Activated CD4-positive, alpha-beta T cell treated with anti-CD3 and anti-CD28 coated beads for 4 hours (primary cell): ENCODE results near the gene UMODL1.

Experiments used
- DNase-seq, 2 donors: peaks; one replicate each; pipeline ENCODE4 v3.0.0-alpha.2; 2020

Gene UMODL1

GRCh38 chr21:42080788-42081083 is 9.6 kb downstream of the UMODL1 start:
- DNase-seq, result no peak

DNA sequence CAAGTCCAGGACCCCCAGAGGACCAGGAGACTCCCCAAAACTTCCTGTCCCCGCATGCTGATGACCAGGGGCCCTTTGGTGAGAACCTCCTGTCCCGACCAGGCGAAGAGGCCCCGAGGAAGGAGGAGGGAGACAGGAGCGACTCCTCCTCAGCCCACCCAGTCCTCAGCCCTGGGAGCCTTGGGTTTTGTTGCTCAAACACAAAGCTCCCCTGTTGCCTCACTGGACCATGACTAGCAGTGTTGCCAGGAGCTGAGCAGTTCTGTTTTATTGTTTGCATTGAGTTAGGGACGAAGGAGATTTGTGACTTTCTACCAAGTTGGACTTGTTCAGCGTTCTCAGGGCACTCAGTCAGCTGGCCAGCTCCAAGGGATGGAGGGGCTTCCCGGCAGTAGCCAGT is 10.0 kb downstream of the UMODL1 start:
- DNase-seq, result no peak

DNA sequence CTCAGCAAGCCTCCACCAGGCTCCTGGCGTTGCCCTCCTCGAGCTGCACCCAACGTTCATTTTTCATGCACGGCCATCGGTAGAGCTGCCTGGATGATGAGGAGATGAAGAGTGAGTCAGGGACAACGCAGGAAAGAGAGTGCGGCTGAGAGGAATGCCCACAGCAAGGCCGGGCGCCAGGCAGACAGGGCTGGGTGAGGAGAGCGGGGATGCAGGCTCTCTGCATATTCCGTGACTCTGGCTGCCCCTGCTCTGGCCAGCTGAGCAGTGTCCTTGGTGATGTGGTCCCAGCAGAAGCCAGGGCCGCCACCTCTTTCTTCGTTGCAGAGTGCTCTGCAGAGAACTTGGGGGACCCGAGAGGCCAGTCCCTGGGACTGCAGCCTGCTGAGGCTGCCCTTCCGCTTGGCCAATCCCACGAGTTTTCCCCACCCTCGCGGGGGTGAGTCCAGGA is 10.8 kb downstream of the UMODL1 start:
- no peak for DNase-seq

DNA sequence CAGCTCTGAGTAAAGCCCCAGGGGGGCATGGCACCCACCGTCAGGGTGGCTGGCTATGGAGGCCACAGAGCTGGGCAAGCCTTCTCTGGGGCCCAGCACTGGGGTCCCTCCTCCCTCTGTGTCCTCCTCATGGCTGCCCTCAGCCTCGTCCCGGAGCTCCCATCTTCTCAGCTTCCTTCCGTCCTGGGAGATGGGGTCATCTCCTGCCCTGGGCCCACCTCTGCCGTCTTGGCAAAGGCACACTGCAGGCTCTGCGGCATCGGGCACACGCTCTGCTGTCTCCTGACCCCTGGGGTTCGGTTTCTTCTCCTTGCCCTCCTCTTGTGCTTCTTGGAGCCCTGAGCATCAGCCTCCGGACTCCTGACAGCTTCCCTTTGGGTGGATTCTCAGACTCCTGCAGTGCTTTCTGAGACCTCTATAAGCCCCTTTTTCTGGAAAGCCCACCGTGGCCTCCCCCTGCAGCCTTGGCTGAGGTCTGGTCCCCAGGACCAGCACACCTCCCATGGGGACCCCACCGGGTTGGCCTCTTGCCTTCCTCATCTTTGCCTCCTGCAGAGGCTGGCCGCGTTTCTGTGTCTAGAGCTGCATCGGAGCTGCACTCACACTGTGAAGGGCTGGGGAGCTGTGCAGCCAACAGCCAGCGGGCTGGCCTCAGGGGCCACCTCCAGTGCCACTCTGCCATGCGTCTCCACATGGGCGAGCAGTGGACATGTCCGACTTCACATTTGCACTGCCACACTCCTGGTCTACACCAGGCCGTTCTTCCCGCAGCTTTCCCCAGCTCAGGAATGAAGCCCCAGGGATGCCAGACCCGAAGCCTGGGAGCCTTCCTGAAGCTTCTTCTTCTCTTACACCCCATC is 11.6 kb downstream of the UMODL1 start:
- no peak for DNase-seq

DNA sequence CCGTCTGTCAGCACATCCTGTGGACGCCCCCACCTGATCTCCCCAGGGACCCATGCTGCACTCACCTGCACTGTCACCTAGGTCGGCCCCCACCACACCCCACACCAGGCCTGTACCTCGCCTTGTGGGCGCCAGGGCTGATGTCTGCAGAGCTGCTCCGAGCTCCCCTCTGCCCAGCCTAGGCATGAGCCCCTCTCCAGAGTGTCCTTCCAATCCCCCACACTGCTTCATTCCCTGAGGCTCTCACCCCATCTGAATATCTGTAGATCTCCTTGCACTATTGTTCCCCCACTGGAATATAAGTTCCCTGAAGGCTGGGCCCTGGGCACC is 12.2 kb downstream of the UMODL1 start:
- DNase-seq, result no peak

DNA sequence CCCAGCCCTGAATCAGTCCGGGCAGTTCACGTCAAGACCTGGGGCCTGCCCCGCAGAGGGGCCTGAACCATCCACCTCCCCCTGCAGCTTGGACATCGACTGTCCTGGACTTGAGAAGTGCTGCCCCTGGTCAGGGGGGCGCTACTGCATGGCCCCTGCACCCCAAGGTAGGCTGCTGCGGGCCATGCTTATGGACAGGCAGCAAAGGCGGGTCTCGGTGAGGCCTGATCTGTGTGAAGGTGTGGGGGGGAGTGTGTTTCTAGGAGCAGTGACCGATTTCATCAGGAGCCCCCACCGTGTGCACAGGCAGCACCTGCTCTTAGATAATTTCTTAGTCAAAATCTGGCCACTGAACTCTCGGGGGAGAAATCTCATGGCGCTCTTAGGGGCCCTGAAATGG is 13.0 kb downstream of the UMODL1 start:
- no peak for DNase-seq

DNA sequence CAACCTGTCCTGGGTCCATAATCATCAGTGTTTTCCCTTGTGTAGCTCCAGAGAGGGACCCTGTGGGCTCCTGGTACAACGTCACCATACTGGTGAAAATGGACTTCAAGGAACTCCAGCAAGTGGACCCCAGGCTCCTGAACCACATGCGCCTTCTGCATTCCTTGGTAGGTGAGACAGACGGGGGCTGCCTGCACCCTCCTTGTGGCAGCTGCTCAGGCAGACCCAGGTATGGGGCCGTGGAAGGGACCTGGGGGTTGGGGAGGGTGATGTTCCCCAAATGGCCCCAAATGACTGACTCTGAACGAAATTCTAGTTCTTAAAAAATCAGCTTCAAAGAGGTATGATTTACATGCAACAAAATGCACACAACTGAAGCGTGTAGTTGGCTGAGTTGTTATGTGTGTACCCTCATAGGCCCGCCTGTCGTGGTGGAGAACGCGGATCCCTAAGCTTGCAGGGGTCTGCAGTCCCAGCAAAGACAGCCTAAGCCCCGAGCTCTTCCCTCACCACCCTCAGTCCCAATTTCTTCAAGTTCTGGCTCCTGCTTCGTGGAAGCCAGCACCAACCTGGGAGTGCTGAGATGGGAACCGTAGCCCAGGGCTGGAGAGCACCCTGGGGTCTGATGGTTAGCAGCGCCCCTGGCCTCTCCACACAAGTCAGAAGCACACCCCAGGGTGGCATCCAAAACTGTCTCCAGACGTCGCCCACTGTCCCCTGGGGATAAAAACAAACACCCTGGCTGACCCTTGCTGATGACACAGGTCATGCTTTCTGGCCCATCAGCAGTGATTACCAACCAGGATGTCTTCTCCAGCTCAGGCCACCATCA is 14.3 kb downstream of the UMODL1 start:
- no peak for DNase-seq

GRCh38 chr21:42086969-42087368 is 15.9 kb downstream of the UMODL1 start:
- no peak for DNase-seq

GRCh38 chr21:42088148-42088547 is 17.0 kb downstream of the UMODL1 start:
- DNase-seq, result no peak

DNA sequence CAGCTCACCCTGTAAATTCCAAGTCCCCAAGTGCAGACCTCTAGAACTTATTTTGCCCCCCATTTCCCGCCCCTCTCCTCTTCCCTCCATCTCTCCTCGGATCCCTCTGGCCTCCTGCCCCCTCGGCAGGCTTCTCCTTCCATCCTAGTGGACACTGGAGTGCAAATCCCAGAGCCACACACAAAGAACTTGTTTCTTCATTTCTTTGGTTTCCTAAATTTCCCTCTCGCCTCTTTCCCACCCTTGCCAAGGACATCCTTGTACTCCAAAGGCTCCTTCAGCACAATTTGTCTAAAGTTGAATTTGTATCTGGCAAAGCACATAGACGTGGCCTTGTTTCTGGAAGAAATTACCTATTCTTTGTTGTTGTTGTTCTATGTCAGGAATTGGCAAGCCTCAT is 17.5 kb downstream of the UMODL1 start:
- no peak for DNase-seq

DNA sequence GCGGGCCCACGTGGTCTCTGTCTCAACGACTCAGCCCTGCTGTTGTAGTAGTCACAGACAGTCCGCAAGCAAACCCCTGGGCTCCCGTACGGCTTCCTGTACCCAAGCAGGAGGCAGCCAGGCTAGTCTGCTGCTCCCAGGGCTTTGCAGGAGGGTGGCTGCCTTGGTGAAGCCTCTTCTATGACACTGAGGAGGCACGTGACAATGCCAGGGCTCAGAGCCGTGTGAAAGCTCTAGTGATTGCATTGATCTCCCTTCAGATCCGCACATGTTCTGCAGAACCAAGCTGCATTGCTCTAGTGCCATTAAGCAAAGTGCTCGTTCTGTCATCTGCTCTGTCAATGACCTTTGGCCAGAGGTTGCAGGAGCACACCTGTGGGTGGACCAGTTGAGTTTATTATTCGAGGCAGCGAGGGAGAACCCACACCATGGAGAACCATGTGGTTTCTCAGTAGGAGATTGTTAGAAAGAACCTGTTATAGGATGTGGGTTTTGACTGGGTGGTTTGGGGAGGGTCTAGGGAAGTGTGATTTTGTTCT is 18.0 kb downstream of the UMODL1 start:
- DNase-seq, result no peak

DNA sequence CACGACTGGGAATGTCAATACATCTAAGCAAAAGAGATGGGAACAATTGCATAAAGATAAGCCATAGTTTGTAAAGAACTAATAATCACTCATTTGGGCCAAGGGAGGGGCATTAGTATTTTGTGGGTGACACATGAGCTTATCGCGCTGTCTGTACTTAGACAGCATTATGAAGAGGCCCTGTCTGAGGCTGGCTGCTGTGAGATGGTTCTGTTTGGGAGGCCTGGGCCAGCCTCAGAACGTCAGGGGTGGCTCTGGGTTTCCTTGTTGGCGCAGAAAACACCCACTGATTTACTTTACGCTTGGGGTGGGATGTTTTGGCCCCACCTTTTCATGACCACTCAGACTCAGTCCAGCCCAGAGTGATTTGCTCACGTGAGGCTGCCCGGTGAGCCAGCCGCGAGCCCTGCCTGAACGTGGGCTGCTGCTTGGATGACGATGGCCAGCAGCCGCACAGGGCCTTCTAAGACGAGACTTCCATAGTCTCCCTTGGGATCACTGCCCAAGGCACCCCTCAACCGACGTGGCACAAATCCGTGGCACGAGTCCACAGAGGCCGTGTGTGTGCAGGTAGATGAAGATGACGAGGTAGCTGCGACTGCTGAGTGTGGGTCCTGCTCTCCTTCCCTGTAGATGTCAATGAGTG is 18.7 kb downstream of the UMODL1 start:
- DNase-seq, result no peak

GRCh38 chr21:42091899-42092508 is 20.9 kb downstream of the UMODL1 start:
- no peak for DNase-seq

DNA sequence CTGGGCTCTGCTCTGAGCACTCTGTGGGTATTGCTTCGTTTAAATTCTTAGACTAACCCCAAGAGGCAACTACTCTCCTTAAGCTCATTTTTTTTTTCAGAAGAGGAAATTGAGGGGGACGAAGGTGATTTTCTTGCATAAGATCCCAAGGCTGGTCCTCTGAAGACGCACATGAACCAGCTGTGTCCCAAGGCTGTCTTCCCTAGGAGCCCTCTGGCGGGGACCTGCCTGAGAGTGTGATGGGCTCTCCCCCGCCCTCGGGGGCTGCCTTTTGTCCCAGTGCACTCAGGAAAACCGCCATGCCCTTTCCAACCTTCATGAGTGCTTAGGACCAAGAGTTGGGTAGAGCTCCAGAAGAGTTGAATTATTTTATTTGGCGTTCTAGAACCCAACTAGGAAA is 21.7 kb downstream of the UMODL1 start:
- no peak for DNase-seq

DNA sequence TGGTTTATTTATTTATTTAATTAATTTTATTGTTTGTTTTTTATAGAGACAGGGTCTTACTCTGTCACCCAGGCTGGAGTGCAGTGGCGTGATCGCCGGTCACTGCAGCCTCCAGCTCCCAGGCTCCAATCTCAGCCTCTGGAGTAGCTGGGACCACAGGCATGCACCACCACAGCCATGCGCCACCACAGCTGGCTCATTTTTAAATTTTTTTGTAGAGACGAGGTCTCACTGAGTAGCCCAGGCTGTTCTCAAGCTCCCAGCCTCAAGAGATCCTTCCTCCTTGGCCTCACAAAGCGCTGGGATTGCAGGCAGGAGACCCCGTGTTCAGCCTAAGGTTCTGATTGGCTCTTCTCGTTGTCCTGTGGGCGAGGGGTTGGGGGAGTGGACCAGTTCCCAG is 22.1 kb downstream of the UMODL1 start:
- DNase-seq, result no peak

GRCh38 chr21:42093991-42094421 is 22.9 kb downstream of the UMODL1 start:
- no peak for DNase-seq

GRCh38 chr21:42094811-42095210 is 23.7 kb downstream of the UMODL1 start:
- DNase-seq, result no peak

- DNase-seq, result no peak
These were observed 24.5 kb downstream of the UMODL1 start for GRCh38 chr21:42095581-42095980.

- DNase-seq, result no peak
These were observed 25.4 kb downstream of the UMODL1 start for GRCh38 chr21:42096566-42096965.

GRCh38 chr21:42097274-42097673 is 26.2 kb downstream of the UMODL1 start:
- no peak for DNase-seq

DNA sequence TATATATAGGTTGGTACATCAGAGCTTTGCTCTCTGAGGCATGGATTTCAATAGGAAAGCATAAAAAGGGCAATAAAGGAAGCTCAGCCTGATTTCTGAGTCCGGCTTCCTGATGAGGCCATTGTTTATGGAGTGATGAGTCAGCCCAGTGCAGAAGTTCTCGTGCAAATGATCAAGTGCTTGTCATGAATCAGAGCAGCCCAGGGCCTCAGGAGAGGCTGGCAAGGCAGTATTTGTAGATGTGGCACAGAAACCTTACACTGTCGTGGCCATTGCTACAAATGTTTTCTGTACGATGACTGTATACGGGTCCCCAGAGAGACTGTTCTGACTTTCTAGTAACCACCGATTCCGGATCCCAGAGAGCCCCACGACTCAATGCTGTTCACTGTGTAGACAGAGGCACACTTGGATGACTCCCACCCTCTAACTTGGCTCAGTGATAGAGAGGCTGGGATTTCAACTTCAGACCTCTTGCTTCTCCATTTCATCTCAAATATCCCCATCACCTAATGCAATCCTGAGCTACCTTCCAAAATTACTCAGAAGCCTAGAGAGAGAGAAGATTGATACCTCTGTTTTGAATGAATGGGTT is 26.8 kb downstream of the UMODL1 start:
- DNase-seq, result no peak

GRCh38 chr21:42098957-42099505 is 27.9 kb downstream of the UMODL1 start:
- no peak for DNase-seq
